Heart right ventricle (tissue), 16 donors: ENCODE data around the gene PSPH. TPM values are rescaled to one million over a fixed set of nuclear protein-coding genes. Genes with fewer than 3 reads are reported as not detected.
"Not testable (repeated sequence)": the region's sequence is repeated elsewhere in the genome, so short reads cannot be mapped to it uniquely, and the experiment has no call there.

Experiments used
- ATAC-seq, 8 donors: fragments of 200-7000 bp; cut with Tn5 transposase; one replicate each; pipeline ENCODE4 v1.9.1; 2020; ENCODE audit warnings: mild to moderate bottlenecking in 8 of 8, moderate library complexity in 8 of 8, moderate number of reproducible peaks in 1 of 8
- DNase-seq, 2 donors: peaks; one replicate each; pipeline ENCODE4 v3.0.0-alpha.2; 2020
- H3K27ac ChIP-seq, 10 donors: fragments of 200-600 bp; sonication (generic) in 2 of 10; one replicate each; pipeline versions ENCODE4 v1.5.0 to v1.8.0; 2020 to 2022; ENCODE audit warnings: mild to moderate bottlenecking in 3 of 10
- H3K27me3 ChIP-seq, 7 donors: fragments of 200-600 bp; one replicate each; pipeline ENCODE4 v1.8.0; 2021 to 2022; ENCODE audit warnings: mild to moderate bottlenecking in 2 of 7
- H3K36me3 ChIP-seq, 9 donors: fragments of 200-600 bp; sonication (generic) in 1 of 9; one replicate each; pipeline versions ENCODE4 v1.5.0 to v1.8.0; 2020 to 2022; ENCODE audit warnings: mild to moderate bottlenecking in 2 of 9
- H3K4me1 ChIP-seq, 9 donors: fragments of 200-600 bp; sonication (generic) in 1 of 9; one replicate each; pipeline versions ENCODE4 v1.5.0 to v1.8.0; 2020 to 2022; ENCODE audit warnings: mild to moderate bottlenecking in 4 of 9
- H3K4me3 ChIP-seq, 10 donors: fragments of 200-600 bp; sonication (generic) in 2 of 10; one replicate each; pipeline versions ENCODE4 v1.5.0 to v1.8.0; 2020 to 2022; ENCODE audit warnings: mild to moderate bottlenecking in 7 of 10, moderate library complexity in 2 of 10
- H3K9me3 ChIP-seq, 11 donors: fragments of 200-600 bp in 10 of 11; sonication (generic) in 2 of 11; one replicate each; pipeline versions ENCODE4 v1.5.0 to v1.8.0; 2013 to 2022; ENCODE audit warnings: mild to moderate bottlenecking in 2 of 11, control low read depth in 1 of 11, moderate library complexity in 1 of 11
- WGBS, 2 donors: extraction: QIAGEN DNeasy Blood & Tissue Kit; methylation state at CpG; one replicate each; pipeline ENCODE4 v1.1.7; 2013; ENCODE audit warnings: inconsistent platforms in 1 of 2; 5-methylcytosine and 5-hydroxymethylcytosine counted together
- intact Hi-C, 10 donors: fragments of 100-400 bp; cut with DNase I; formaldehyde crosslinking; loops; one replicate each; pipeline versions ENCODE4 v1.11.1 to v1.14.2; 2022
- polyA plus RNA-seq, 2 donors: library from polyadenylated mRNA; stranded (reverse); fragments of 200-250 nt; gene quantifications; one replicate each; pipeline ENCODE4 v1.2.3, GENCODE V29; 2013
- total RNA-seq, 10 donors: library from RNA; stranded (reverse); fragmentation: NEBNext Ultra II Directional in 3 of 10; extraction: Animal tissue kit (Norgen Biotek cat#: 25700) in 3 of 10; gene quantifications; one replicate each; pipeline versions ENCODE4 v1.2.1 to v1.2.4, GENCODE V29; 2021 to 2023
- TF ChIP-seq, protein P1 (sequence below), 9 donors: fragments of 200-600 bp; sonication (generic) in 2 of 9; IDR thresholded peaks; one replicate each; pipeline versions ENCODE4 v1.5.0 to v1.8.0; 2021 to 2022; ENCODE audit warnings: antibody characterized with exemption in 9 of 9, mild to moderate bottlenecking in 5 of 9, moderate library complexity in 1 of 9
- donor health status: Arrhythmogenic right ventricular cardiomyopathy.
- donor health status: ischemic (EF 13 %, LVEDD 7.1; RV severe dilation, severe dysfunction).
- donor health status: healthy with polysubstance abuse.
- donor health status: DM: no; HTN: yes; CAD: no.
- donor health status: DM: no; HTN: no; CAD: no.
- donor health status: ischemic (EF 25% LVEDD 6.9; RV normal size, moderate dysfunction).
- donor health status: ischemic (EF 25% LVEDD 5.7; RV mildly dilated, moderate dysfunction).
- donor health status: healthy.
- donor health status: DM: yes; HTN: yes; CAD: no.
- donor health status: Ischemic cardiomyopathy.
- donor health status: ischemic (EF 35%, LVEDD 5.7; RV mildly dilated, moderate dysfunction).
- donor health status: nonischemic (EF 11% LVEDD 7.7; RV severe dilation, severe dysfunction).
- donor health status: DM: yes; HTN: yes; CAD: no.
- donor health status: PGD.
- donor health status: ischemic (EF 29% LVEDD 5.4; RV normal size, mild dysfunction).
- donor health status: nonischemic (EF 23%, LVEDD 6.1; RV moderate dilation, normal function).

The PSPH gene
- total and polyA plus RNA-seq, 12 donors, result 5.1 to 14.7 (median 9.5) TPM

DNA sequence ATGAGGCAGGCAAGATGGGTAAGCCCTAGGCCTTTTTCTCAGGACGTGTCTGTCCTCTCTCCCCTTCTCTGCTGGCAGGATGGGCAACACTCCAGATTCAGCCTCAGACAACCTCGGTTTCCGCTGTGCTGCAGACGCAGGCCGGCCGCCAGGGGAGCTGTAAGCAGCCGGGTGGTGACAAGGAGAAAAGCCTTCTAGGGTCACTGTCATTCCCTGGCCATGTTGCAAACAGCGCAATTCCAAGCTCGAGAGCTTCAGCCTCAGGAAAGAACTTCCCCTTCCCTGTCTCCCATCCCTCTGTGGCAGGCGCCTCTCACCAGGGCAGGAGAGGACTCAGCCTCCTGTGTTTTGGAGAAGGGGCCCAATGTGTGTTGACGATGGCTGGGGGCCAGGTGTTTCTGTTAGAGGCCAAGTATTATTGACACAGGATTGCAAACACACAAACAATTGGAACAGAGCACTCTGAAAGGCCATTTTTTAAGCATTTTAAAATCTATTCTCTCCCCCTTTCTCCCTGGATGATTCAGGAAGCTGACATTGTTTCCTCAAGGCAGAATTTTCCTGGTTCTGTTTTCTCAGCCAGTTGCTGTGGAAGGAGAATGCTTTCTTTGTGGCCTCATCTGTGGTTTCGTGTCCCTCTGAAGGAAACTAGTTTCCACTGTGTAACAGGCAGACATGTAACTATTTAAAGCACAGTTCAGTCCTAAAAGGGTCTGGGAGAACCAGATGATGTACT is 28.4 kb upstream of the PSPH start:
- Histone ChIP-seq H3K9me3 (no peaks in the 10 kb centered on the region), H3K27ac (peak overlapping the region; percentile 70 to 95 (median 86)), H3K4me1 (peaks cover 20 to 47% (median 31%) of the 10 kb centered on the region in 9 donors), H3K4me3 (peak overlapping the region in 1 of 10 donors; percentile 3), H3K36me3 (peaks cover 0 to 44% (median 0%) of the 10 kb centered on the region in 9 donors), H3K27me3 (no peaks in the 10 kb centered on the region)
- DNase-seq (peak; percentile 87 to 89), ATAC-seq (peak; percentile 79 to 93 (median 90))
- TF ChIP-seq, protein P1, sequence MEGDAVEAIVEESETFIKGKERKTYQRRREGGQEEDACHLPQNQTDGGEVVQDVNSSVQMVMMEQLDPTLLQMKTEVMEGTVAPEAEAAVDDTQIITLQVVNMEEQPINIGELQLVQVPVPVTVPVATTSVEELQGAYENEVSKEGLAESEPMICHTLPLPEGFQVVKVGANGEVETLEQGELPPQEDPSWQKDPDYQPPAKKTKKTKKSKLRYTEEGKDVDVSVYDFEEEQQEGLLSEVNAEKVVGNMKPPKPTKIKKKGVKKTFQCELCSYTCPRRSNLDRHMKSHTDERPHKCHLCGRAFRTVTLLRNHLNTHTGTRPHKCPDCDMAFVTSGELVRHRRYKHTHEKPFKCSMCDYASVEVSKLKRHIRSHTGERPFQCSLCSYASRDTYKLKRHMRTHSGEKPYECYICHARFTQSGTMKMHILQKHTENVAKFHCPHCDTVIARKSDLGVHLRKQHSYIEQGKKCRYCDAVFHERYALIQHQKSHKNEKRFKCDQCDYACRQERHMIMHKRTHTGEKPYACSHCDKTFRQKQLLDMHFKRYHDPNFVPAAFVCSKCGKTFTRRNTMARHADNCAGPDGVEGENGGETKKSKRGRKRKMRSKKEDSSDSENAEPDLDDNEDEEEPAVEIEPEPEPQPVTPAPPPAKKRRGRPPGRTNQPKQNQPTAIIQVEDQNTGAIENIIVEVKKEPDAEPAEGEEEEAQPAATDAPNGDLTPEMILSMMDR (IDR thresholded peaks at IDR 0.05), result peak; percentile 63 to 94 (median 79)
- intact Hi-C loops, result loop anchor here in 4 of 10 donors (1.0 to 10.0 kb wide), 3 partner anchors 12 to 435 kb away; no protein-coding TSS in a partner anchor
- 5 to 6% methylated on average over 12 of the region's 12 CpGs for WGBS, 2 donors

DNA sequence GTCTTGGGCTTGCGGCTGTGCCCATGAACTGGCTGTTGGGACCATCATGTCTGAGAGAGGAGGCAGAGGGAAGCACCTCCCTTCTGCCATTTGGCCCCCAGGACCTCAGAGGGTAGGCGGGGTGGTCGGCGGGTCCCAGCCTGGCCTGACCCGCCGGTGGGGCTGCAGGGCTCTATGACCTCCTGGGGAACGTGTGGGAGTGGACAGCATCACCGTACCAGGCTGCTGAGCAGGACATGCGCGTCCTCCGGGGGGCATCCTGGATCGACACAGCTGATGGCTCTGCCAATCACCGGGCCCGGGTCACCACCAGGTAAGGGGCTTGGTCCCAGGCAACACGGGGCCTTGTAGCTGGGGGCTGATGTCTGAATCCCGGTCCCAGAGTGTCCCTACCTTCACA is 27.0 kb upstream of the PSPH start:
- peak overlapping the region in 6 of 10 donors; percentile 70 to 95 (median 88) for H3K27ac ChIP-seq
- intact Hi-C loops, result loop anchor here in 3 of 10 donors (10.0 kb wide), 2 partner anchors 73 to 433 kb away; no protein-coding TSS in a partner anchor
- TF ChIP-seq, protein P1 (IDR thresholded peaks at IDR 0.05), result no peak
- DNase-seq, result no peak
- ATAC-seq, result no peak
- peaks cover 19 to 45% (median 26%) of the 10 kb centered on the region in 9 donors for H3K4me1 ChIP-seq
- peaks cover 0 to 51% (median 0%) of the 10 kb centered on the region in 9 donors for H3K36me3 ChIP-seq
- no peak overlapping the region for H3K4me3 ChIP-seq
- no peaks in the 10 kb centered on the region for H3K9me3 ChIP-seq
- WGBS, 2 donors, result 94 to 95% methylated on average over 16 of the region's 16 CpGs
- no peaks in the 10 kb centered on the region for H3K27me3 ChIP-seq

DNA sequence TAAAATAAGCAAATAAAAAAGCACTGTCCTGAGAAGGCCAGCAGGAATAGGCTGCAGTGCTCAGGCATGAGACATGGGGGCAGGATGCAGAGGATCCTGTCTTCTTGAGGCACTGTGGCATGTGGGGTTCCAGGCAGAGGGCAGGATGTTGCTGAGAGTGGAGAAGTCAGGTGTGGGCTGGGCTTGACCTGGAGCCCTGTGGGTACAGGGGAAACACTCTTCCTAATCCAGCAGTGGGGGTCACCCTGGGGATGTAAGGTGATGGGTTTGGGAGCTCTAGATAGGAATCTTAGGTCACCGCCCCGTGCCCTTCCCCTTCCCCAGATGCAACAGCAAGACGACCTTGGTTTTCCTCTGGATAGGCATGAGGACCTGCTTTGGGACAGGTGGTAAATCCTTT is 26.4 kb upstream of the PSPH start:
- ATAC-seq, result no peak
- intact Hi-C loops, result loop anchor here in 3 of 10 donors (10.0 kb wide), 2 partner anchors 73 to 433 kb away; no protein-coding TSS in a partner anchor
- no peak overlapping the region for H3K4me3 ChIP-seq
- H3K9me3 ChIP-seq, result no peaks in the 10 kb centered on the region
- H3K27me3 ChIP-seq, result no peaks in the 10 kb centered on the region
- no peak overlapping the region for H3K27ac ChIP-seq
- no peak for DNase-seq
- H3K4me1 ChIP-seq, result peaks cover 18 to 40% (median 26%) of the 10 kb centered on the region in 9 donors
- WGBS, 2 donors, result 92 to 100% methylated on average over 3 of the region's 3 CpGs
- TF ChIP-seq, protein P1 (IDR thresholded peaks at IDR 0.05), result no peak
- H3K36me3 ChIP-seq, result peaks cover 0 to 56% (median 0%) of the 10 kb centered on the region in 9 donors

DNA sequence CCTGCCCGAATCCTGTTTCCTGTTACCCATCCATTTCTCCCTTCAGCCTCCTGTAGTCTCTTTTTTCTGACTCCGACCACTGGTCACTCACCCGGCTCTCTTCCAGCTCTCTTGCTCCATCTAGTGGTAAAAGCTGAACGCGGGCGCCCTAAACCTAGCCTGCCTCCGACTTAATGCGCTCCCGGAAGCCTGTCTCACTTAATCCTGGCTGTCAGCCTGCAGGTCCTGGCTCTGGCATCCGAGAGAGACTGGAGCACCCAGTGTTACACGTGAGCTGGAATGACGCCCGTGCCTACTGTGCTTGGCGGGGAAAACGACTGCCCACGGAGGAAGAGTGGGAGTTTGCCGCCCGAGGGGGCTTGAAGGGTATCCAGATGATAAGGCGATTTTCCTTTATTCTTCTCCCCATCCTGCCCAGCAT is 23.1 kb upstream of the PSPH start:
- DNase-seq (peak; percentile 82 to 89), ATAC-seq (peak; percentile 86 to 95 (median 92))
- Histone ChIP-seq H3K4me3 (no peak overlapping the region), H3K9me3 (no peaks in the 10 kb centered on the region), H3K4me1 (peaks cover 7 to 21% (median 12%) of the 10 kb centered on the region in 9 donors), H3K27me3 (no peaks in the 10 kb centered on the region), H3K27ac (peak overlapping the region in 3 of 10 donors; percentile 4 to 34 (median 32)), H3K36me3 (peaks cover 0 to 70% (median 16%) of the 10 kb centered on the region in 9 donors)
- intact Hi-C loops, result loop anchor here (1.0 to 10.0 kb wide), 9 partner anchors 67 to 642 kb away; no protein-coding TSS in a partner anchor
- TF ChIP-seq, protein P1 (IDR thresholded peaks at IDR 0.05), result peak; percentile 89 to 98 (median 94)
- WGBS, 2 donors, result 8 to 14% methylated on average over 19 of the region's 19 CpGs

DNA sequence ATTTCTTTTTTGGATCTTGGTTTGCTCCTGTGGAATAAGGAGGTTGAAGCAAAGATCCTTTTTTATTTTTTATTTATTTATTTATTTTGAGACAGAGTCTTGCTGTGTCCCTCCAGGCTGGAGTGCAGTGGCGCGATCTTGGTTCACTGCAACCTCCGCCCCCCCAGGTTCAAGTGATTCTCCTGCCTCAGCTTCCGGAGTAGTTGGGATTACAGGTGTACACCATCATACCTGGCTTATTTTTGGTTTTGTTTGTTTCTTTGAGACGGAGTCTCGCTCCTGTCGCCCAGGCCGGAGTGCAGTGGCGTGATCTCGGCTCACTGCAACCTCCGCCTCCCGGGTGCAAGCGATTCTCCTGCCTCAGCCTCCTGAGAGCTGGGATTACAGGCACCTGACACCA is 15.1 kb upstream of the PSPH start:
- intact Hi-C loops, H3K27me3 ChIP-seq, ATAC-seq, H3K9me3 ChIP-seq, H3K27ac ChIP-seq, DNase-seq, H3K4me3 ChIP-seq: not testable (repeated sequence)
- 96 to 98% methylated on average over 13 of the region's 13 CpGs for WGBS, 2 donors
- Histone ChIP-seq H3K4me1 (peaks cover 0 to 32% (median 11%) of the 10 kb centered on the region in 9 donors), H3K36me3 (peaks cover 0 to 56% (median 28%) of the 10 kb centered on the region in 9 donors)
